ENCODE results near the gene PDHX.

DNA sequence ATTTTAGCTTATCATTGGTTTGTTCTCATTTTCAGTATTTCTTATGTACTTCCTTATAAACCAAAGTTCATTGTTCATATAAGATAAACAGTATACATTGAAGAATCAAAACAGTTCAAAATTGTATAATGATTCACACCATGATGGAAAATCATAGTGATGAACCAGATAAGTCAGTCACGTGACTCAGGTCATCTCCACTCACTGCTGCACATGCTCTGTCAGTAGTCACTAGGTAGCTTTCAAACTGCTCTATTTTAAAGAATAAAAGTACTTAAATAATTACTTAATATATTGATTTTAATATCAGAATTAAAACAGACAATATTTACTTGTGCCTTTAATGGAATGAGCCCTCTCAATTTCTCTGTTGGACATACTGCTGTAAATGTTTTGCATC is 37.5 kb downstream of the PDHX start:
- TF ChIP-seq, protein P1, sequence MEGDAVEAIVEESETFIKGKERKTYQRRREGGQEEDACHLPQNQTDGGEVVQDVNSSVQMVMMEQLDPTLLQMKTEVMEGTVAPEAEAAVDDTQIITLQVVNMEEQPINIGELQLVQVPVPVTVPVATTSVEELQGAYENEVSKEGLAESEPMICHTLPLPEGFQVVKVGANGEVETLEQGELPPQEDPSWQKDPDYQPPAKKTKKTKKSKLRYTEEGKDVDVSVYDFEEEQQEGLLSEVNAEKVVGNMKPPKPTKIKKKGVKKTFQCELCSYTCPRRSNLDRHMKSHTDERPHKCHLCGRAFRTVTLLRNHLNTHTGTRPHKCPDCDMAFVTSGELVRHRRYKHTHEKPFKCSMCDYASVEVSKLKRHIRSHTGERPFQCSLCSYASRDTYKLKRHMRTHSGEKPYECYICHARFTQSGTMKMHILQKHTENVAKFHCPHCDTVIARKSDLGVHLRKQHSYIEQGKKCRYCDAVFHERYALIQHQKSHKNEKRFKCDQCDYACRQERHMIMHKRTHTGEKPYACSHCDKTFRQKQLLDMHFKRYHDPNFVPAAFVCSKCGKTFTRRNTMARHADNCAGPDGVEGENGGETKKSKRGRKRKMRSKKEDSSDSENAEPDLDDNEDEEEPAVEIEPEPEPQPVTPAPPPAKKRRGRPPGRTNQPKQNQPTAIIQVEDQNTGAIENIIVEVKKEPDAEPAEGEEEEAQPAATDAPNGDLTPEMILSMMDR (IDR thresholded peaks at IDR 0.05), result no peak
- no peak for TF ChIP-seq POLR2A (IDR thresholded peaks at IDR 0.05)

All from heart left ventricle (tissue), 13 donors.